Fibroblast of lung (primary cell): ENCODE measurements around the gene COP1.

ENCODE experiments used
- EZH2 ChIP-seq: IDR thresholded peaks from 2 replicates; pipeline ENCODE4 v1.5.1; 2012; ENCODE audit warnings: low read length, control low read depth, mild to moderate bottlenecking; ENCODE audit errors: missing control alignments
- TF ChIP-seq, protein P1 (sequence below), 2 donors: IDR thresholded peaks in 1 of 2; conservative IDR thresholded peaks in 1 of 2; 1 replicate in 1 of 2; 2 replicates in 1 of 2; pipeline ENCODE4 v1.5.1; 2011 to 2012; ENCODE audit warnings: low read length in 2 of 2, control low read depth in 1 of 2, inconsistent platforms in 1 of 2, low read depth in 1 of 2, mild to moderate bottlenecking in 1 of 2

DNA sequence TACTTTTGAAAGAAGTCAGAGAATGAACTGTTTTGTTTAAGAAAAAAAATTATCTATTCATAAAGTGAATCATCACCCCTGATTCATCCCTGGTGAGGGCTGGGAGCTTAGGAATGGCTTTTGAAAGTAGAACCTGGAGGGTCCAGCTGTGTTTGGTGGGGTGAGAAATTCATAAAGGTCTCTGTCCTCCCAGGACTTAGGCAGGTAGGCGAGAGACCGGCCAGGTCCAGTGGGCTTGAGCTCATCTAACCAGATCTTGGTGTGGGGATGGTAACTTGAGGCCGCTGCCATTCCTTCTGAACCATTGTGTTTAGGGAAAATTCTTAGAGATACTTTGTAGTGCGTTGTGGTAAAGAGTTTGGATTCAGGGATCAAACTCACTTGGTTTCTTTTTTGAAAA lies 306.9 kb downstream of the COP1 start:
- no peak for TF ChIP-seq EZH2
- TF ChIP-seq, protein P1, sequence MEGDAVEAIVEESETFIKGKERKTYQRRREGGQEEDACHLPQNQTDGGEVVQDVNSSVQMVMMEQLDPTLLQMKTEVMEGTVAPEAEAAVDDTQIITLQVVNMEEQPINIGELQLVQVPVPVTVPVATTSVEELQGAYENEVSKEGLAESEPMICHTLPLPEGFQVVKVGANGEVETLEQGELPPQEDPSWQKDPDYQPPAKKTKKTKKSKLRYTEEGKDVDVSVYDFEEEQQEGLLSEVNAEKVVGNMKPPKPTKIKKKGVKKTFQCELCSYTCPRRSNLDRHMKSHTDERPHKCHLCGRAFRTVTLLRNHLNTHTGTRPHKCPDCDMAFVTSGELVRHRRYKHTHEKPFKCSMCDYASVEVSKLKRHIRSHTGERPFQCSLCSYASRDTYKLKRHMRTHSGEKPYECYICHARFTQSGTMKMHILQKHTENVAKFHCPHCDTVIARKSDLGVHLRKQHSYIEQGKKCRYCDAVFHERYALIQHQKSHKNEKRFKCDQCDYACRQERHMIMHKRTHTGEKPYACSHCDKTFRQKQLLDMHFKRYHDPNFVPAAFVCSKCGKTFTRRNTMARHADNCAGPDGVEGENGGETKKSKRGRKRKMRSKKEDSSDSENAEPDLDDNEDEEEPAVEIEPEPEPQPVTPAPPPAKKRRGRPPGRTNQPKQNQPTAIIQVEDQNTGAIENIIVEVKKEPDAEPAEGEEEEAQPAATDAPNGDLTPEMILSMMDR (conservative IDR thresholded peaks at IDR 0.05 in 1 of 2, IDR thresholded peaks at IDR 0.05 in 1 of 2; ENCODE audit: low read depth in 1 of 2, low read length in 2 of 2), result no peak
